ENCODE results near the gene PHTF1.

DNA sequence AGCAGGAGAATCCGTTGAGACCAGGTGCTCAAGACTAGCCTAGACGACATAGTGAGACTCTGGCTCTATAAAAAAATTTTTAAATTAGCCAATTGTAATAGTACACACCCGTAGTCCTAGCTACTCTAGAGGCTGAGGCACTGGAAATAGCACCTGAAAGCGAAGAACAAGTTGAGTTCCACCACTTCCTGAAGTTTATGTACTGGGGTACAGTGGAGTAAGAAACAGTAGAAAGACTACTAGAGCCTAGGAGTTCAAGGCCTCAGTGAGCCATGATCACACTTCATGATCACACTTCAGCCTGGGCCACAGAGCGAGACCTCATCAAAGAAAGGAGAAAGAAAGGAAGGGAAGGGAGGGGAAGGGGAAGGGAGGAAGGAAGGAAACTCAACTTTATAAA is 33.2 kb upstream of the PHTF1 start:
- TF ChIP-seq L3MBTL2 (conservative IDR thresholded peaks at IDR 0.05) (no peak), ZNF384 (IDR thresholded peaks at IDR 0.05) (no peak), BHLHE40 (IDR thresholded peaks at IDR 0.05; ENCODE audit: borderline replicate concordance) (no peak), SUZ12 (IDR thresholded peaks at IDR 0.05) (no peak), TARDBP (IDR thresholded peaks at IDR 0.05) (no peak)

Data from HEK293T (cell line).